HepG2 (cell line): ENCODE data around the gene MECR. TPM values are rescaled to one million over a fixed set of nuclear protein-coding genes. Genes with fewer than 3 reads are reported as not detected.

Source experiments
- BORCS8-MEF2B ChIP-seq: sonication (generic); formaldehyde crosslinking; IDR thresholded peaks from 2 replicates; pipeline ENCODE4 v1.8.0; 2022; ENCODE audit warnings: mild to moderate bottlenecking, missing genetic modification reagents
- CEBPG ChIP-seq: IDR thresholded peaks from 2 replicates; pipeline ENCODE4 v1.6.1; 2016
- HMG20A ChIP-seq: IDR thresholded peaks from 2 replicates; pipeline ENCODE4 v1.6.1; 2016; ENCODE audit warnings: borderline replicate concordance
- KDM4B ChIP-seq: sonication (generic); formaldehyde crosslinking; IDR thresholded peaks from 2 replicates; pipeline ENCODE4 v1.4.0; 2020; ENCODE audit warnings: missing genetic modification reagents
- KLF15 ChIP-seq: sonication (generic); formaldehyde crosslinking; IDR thresholded peaks from 2 replicates; pipeline ENCODE4 v1.8.1; 2023; ENCODE audit warnings: borderline replicate concordance, mild to moderate bottlenecking, inconsistent platforms, missing genetic modification reagents, mixed read lengths
- RNF219 ChIP-seq: sonication (generic); formaldehyde crosslinking; IDR thresholded peaks from 2 replicates; pipeline ENCODE4 v1.5.0; 2020; ENCODE audit warnings: mild to moderate bottlenecking, missing genetic modification reagents
- TBL1XR1 ChIP-seq: fragments of 150-350 bp; IDR thresholded peaks from 2 replicates; pipeline ENCODE4 v1.6.1; 2014; ENCODE audit warnings: borderline replicate concordance, low read length; ENCODE audit not compliant: partially characterized antibody
- THYN1 ChIP-seq: sonication (generic); formaldehyde crosslinking; IDR thresholded peaks from 2 replicates; pipeline ENCODE4 v1.8.1; 2023; ENCODE audit warnings: low read depth, mild to moderate bottlenecking, moderate library complexity, missing genetic modification reagents, borderline replicate concordance
- U2AF1 ChIP-seq: fragments of 200-400 bp; formaldehyde crosslinking; optimal IDR thresholded peaks from 2 replicates; pipeline ENCODE3; 2017; ENCODE audit warnings: mild to moderate bottlenecking, low read depth, low read length
- ZNF556 ChIP-seq: sonication (generic); formaldehyde crosslinking; IDR thresholded peaks from 2 replicates; pipeline ENCODE4 v1.4.0; 2020; ENCODE audit warnings: mild to moderate bottlenecking, missing genetic modification reagents, borderline replicate concordance
- ZNF567 ChIP-seq: sonication (generic); formaldehyde crosslinking; IDR thresholded peaks from 2 replicates; pipeline ENCODE4 v1.8.1; 2023; ENCODE audit warnings: mild to moderate bottlenecking, missing genetic modification reagents, borderline replicate concordance
- ZNF589 ChIP-seq: sonication (generic); formaldehyde crosslinking; conservative IDR thresholded peaks from 2 replicates; pipeline ENCODE4 v1.8.0; 2022; ENCODE audit warnings: mild to moderate bottlenecking, moderate library complexity, missing genetic modification reagents
- ZNF644 ChIP-seq: IDR thresholded peaks from 2 replicates; pipeline ENCODE4 v1.6.1; 2016; ENCODE audit warnings: low read depth
- ZNF652 ChIP-seq: IDR thresholded peaks from 2 replicates; pipeline ENCODE4 v1.6.1; 2016; ENCODE audit warnings: low read depth, borderline replicate concordance
- ZNF710 ChIP-seq: sonication (generic); formaldehyde crosslinking; IDR thresholded peaks from 2 replicates; pipeline ENCODE4 v1.5.0; 2020; ENCODE audit warnings: mild to moderate bottlenecking, missing genetic modification reagents, borderline replicate concordance
- ZSCAN21 ChIP-seq: sonication (generic); formaldehyde crosslinking; IDR thresholded peaks from 2 replicates; pipeline ENCODE4 v1.8.0; 2022; ENCODE audit warnings: mild to moderate bottlenecking, missing genetic modification reagents, moderate library complexity, borderline replicate concordance
- polyA plus RNA-seq, 8 experiments: library from polyadenylated mRNA; depleted of rRNA in 3 of 8; stranded (reverse) in 7 of 8; unstranded in 1 of 8; fragments of >200 nt; fragmentation: Illumina TruSeq in 4 of 8; extraction: Trizol in 4 of 8; gene quantifications; 2 replicates each; pipeline versions ENCODE4 v1.2.1 to v1.2.3, GENCODE V29; 2011 to 2016; ENCODE audit warnings: low read depth in 4 of 8, missing spikeins in 1 of 8, mixed read lengths in 1 of 8; ENCODE audit not compliant: insufficient read depth in 1 of 8
- total RNA-seq, 5 experiments: library from RNA; depleted of rRNA; stranded (reverse); fragments of >200 nt; fragmentation: Illumina TruSeq; extraction: Trizol; gene quantifications; 2 replicates each; pipeline ENCODE4 v1.2.3, GENCODE V29; 2016; ENCODE audit warnings: low read depth in 1 of 5
- TF ChIP-seq, protein P1 (sequence below): sonication (generic); formaldehyde crosslinking; IDR thresholded peaks from 2 replicates; pipeline ENCODE4; 2020; ENCODE audit warnings: missing genetic modification reagents, mild to moderate bottlenecking, borderline replicate concordance
- TF ChIP-seq, protein P2 (sequence below): sonication (generic); formaldehyde crosslinking; IDR thresholded peaks from 2 replicates; pipeline ENCODE4 v1.8.1; 2023; ENCODE audit warnings: mild to moderate bottlenecking, missing genetic modification reagents, borderline replicate concordance

The MECR gene
- total and polyA plus RNA-seq, 2 of the 13 experiments (the other 11 are each of a cell fraction or from before 2014, with no cell fraction given): 18.8 to 24.9 TPM

- TF ChIP-seq ZNF644 (no peak), ZNF567 (CRISPR knock-in tag) (peak; percentile 68; the same call in 1 of the 2 replicates), KDM4B (CRISPR knock-in tag) (no peak; the same call in 1 of the 2 replicates), ZNF652 (CRISPR knock-in tag) (no peak), RNF219 (no peak), BORCS8-MEF2B (CRISPR knock-in tag) (peak; percentile 56; the same call in 1 of the 2 replicates), ZSCAN21 (peak; percentile 77), THYN1 (CRISPR knock-in tag) (no peak), ZNF589 (CRISPR knock-in tag) (0 out of 2 replicates have a peak, but pooled peaks have one; percentile 44), KLF15 (CRISPR knock-in tag) (no peak; the same call in 1 of the 2 replicates), CEBPG (CRISPR knock-in tag) (peak; percentile 23; the same call in 1 of the 2 replicates), U2AF1 (no peak), ZNF556 (no peak), ZNF710 (CRISPR knock-in tag) (no peak), TBL1XR1 (no peak), HMG20A (CRISPR knock-in tag) (no peak)
- TF ChIP-seq, protein P1, sequence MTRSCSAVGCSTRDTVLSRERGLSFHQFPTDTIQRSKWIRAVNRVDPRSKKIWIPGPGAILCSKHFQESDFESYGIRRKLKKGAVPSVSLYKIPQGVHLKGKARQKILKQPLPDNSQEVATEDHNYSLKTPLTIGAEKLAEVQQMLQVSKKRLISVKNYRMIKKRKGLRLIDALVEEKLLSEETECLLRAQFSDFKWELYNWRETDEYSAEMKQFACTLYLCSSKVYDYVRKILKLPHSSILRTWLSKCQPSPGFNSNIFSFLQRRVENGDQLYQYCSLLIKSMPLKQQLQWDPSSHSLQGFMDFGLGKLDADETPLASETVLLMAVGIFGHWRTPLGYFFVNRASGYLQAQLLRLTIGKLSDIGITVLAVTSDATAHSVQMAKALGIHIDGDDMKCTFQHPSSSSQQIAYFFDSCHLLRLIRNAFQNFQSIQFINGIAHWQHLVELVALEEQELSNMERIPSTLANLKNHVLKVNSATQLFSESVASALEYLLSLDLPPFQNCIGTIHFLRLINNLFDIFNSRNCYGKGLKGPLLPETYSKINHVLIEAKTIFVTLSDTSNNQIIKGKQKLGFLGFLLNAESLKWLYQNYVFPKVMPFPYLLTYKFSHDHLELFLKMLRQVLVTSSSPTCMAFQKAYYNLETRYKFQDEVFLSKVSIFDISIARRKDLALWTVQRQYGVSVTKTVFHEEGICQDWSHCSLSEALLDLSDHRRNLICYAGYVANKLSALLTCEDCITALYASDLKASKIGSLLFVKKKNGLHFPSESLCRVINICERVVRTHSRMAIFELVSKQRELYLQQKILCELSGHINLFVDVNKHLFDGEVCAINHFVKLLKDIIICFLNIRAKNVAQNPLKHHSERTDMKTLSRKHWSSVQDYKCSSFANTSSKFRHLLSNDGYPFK: peak; percentile 46; the same call in 1 of the 2 replicates
- TF ChIP-seq, protein P2, sequence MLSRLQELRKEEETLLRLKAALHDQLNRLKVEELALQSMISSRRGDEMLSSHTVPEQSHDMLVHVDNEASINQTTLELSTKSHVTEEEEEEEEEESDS (CRISPR knock-in tag): no peak
Measured at GRCh38 chr1:29230553-29231378, at the start of gene MECR (continued).
